GM08714 (cell line): Measurements from ENCODE around the gene ZXDC.

Experiments
- H3K4me3 ChIP-seq: fragments of 200-500 bp; sonication (Bioruptor generic); 2 replicates; pipeline ENCODE4 v1.5.1; 2014; ENCODE audit warnings: mild to moderate bottlenecking, low read length, inconsistent platforms
- ZNF274 ChIP-seq: IDR thresholded peaks from 2 replicates; pipeline ENCODE4 v1.6.1; 2012; ENCODE audit warnings: mild to moderate bottlenecking, low read depth, low read length

Gene ZXDC

DNA sequence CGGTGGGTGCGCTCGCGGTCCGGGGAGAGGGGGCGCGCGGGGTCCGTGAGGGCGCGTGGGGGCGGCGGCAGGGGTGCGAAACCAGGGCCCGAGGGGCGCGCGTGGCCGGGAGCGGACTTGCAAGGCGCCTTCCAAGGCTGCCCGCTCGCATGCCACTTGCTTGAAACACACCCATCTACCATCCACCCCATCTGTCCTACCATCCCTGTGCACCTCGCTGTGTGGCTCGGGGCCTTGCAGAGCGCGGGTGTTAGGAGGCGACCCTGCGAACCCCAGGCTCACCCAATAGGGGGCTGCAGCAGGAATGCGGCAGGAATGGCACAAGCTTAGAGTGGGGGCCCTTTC lies 80.7 kb downstream of the ZXDC start:
- no peak overlapping the region for H3K4me3 ChIP-seq
- no peak for TF ChIP-seq ZNF274

DNA sequence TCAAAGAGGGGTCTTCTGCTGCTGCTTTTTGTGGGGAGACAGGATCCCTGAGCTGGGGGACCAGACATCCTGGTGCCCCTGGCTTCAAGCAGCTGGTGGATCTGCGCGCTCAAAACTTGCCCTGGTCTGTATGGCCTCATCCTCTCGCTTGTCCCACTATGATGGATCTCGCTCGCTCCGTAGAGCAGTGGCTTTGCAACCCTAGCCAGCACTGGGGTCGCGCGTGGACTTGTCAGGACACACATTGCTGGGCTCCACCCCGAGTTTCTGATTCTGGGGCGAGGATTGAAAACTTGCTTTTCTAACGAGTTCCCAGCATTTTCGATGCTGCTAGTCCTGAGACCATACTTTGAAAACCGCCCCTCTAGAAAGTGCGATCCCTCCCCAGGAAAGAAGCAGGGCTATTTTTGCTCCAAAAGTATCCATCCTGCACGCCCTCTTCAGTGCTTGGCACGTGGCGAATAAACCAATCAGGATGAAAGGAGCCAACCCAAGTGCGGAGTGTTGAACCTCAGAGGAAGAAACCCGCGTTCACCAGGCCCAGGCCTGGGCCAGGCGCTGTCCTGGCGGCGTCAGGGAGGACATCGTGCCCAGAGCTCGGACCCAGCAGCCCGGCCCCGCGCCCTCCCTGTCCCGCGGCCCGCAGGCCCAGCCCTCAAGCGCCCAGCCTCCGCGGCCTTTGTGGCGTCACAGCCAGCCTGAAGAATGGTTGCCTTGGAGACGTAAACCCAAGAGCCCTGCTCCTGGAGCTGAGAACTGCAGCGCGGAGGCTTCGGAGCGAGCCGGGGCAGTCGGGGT lies 81.3 kb downstream of the ZXDC start, which contains the start of gene CFAP100:
CFAP100 (plus strand) TSS at position 731 of the 798 bp plus-strand sequence. CDS start 1,092 bp downstream, outside the sequence.
- TF ChIP-seq ZNF274 = no peak
- H3K4me3 ChIP-seq = no peak within 1 kb of the TSS

DNA sequence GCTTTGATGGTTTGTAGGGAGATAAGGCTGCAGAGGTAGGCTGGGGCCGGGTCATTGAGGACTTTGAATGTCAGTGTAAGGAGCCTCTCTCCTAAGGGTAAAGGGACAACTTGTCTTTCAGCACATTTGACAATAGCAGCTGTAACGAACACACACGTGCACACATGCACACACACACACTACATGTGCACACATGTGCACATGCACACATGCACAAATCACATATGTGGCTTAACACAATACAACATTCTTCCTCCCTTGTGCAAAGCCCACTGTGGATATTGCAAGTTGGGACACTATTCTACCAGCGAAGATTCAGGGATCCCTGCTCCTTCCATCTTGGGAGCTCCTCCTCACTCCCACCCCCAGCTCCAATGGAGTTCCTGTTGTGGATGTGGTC lies 82.1 kb downstream of the ZXDC start:
- H3K4me3 ChIP-seq = no peak overlapping the region
- no peak for TF ChIP-seq ZNF274

DNA sequence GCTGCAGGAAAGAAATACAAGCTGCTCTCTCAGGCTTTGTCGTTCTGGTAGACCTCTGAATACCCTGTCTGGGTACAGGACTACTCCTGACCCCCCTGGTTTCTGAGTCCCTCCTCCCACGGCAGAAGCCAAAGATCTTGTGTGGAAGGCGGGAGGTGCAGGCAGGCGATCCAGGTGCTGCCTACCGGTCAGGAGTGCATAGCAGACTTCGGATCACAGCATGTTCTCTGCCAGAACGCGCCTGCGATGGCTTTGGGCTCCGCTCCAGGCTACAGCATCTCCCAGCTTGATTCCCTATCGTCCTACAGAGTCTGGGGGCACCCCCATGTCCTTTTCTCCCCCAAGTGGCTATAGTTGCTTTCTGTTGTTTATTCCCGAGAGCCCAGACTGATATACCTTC lies 83.4 kb downstream of the ZXDC start:
- no peak overlapping the region for H3K4me3 ChIP-seq
- no peak for TF ChIP-seq ZNF274

DNA sequence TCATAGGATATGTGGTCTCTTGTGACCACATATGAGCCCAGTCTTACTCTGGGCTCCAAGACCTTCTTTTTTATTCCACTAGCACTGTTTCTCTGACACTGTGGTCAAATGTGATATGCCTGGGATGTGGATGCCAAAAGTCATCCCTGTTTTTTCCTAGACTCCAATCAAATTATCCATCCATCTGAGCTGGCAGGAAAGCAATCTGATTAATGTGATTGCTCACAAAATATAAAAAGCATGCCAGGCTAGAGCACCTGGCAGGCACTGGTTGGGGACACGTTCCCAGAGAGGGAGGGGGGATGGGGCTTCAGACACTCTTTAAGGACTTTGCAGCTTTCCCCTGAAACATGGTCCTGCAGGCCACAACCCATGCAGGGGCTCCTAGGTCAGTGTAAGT lies 84.1 kb downstream of the ZXDC start:
- TF ChIP-seq ZNF274 = no peak
- H3K4me3 ChIP-seq = no peak overlapping the region

DNA sequence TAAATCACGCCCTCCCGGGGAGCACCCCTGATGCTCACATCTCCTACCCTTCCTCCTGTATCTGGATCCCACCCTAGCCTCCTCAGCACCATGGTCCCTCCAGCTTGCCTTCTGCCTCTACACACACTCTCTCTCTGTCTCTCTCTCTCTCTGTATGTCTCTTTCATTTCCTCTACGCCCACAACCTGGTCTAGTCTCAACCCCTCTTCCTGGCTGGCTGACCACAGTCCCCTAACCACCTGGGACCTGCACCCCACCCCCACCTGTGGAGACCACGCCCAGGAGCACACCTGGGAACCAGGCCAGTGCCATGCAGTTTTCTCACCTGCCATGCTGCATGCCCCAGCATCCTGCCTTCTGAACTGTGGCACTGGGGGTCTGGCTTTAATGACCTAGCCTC lies 84.9 kb downstream of the ZXDC start:
- no peak for TF ChIP-seq ZNF274
- no peak overlapping the region for H3K4me3 ChIP-seq

DNA sequence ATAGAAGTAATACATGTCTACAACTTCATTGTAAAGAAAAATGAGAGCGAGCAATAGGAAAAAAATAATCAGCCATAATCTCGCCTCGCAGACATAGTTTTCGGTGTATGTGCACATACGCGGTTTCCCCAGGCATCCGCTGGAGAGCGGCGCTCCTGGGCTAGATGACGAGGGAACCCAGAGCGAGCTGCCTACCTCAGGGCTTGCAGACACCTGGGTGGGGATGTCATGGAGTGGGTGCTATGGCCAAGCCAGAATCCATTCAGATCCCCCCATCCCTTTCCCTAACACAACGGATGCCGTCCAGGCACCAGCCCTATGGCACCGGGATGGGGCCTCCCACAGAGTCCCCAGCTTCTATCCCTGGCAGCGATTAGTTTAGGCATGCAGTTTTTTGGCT lies 85.5 kb downstream of the ZXDC start:
- H3K4me3 ChIP-seq = no peak overlapping the region
- TF ChIP-seq ZNF274 = no peak

DNA sequence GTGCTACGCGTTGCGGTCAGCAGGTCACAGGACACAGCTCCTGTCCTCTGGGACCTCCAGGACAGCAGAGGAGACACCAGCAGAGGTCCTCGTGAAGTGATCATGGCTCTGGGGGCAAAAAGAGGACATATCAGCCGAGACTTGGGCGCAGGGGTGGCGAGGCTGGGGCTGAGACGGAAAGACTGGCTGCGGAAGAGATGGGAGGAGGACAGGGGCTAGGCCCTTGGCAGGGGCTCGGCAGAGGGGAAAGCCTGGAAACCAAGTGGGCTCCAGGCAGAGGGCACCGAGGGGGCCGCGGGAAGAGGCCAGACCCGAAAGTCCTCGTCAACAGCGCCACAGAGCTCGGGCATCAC lies 85.9 kb downstream of the ZXDC start:
- H3K4me3 ChIP-seq = no peak overlapping the region
- TF ChIP-seq ZNF274 = no peak

DNA sequence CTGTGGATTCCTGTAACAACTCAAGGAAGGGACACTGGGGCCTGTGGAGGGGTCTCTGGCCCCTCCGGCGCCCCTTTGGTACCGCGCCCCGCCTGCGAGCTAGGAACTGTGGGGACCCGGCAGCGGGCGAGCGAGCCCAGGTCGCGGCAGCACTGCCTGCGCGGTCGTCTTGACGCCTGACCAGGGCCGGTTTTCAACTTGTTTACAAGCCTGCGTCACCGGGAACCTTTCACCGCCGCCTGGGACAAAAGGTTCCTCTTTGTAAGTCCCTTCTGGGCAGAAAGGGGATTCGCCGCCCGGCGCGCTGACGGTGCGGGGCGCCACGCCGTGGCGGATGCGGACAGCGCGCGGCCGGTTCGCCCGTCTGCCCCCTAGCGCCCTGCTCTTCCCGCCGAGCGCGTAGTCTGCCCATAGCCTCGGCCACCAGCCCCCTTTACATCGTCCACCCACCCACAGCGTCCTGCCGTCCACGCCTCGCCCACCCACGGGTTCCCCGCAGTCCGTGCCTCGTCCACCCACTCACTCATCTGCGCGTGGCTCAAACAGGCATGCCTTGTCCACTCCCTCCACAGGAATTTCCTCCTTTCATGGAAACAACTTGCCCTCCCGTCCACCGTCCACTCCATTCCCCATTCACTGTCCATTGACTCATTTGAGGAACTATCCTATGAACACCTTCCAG lies 86.4 kb downstream of the ZXDC start:
- TF ChIP-seq ZNF274 = no peak
- H3K4me3 ChIP-seq = no peak overlapping the region; the same call in 1 of the 2 replicates
